ENCODE data around the gene OGFRL1.

OGFRL1 gene

DNA sequence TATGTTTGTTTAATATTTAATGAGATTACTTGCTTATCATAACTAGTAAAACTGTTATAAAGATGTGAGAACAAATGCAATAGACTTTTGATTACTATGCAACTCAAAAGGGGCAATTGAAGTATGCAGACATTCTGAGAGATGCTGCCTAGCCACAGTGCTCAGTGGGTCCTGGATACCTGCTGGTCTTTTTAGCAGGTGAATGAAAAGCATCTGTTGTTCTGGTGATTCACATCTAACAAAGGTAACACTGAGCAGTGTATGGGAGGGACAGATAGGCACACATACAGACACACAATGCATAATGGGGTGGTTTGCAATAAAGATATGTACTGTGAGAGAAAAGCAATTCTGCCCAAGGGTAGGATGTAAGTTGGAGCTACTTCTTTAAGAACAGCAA, 46.9 kb downstream of the OGFRL1 start:
- Histone ChIP-seq H3K27ac (ENCODE audit: low read depth, low read length) (no peak overlapping the region), H3K9me2 (replicated peaks; ENCODE audit: control insufficient read depth, low read length) (no peaks in the 10 kb centered on the region), H3K79me2 (ENCODE audit: control insufficient read depth, low read length) (no peaks in the 10 kb centered on the region), H3K9me3 (ENCODE audit: control insufficient read depth, insufficient read depth, low read length) (no peaks in the 10 kb centered on the region), H3K4me3 (ENCODE audit: low read length) (no peak overlapping the region), H3K4me2 (ENCODE audit: low read length) (no peak overlapping the region), H3K27me3 (ENCODE audit: control insufficient read depth, low read length) (peaks cover 3% of the 10 kb centered on the region), H3F3A (ENCODE audit: control insufficient read depth, insufficient read depth) (no peaks in the 10 kb centered on the region), H3K36me3 (ENCODE audit: control insufficient read depth, low read length) (no peaks in the 10 kb centered on the region), H3K4me1 (ENCODE audit: control insufficient read depth, low read length) (no peaks in the 10 kb centered on the region), H4K20me1 (ENCODE audit: control insufficient read depth, insufficient read depth, low read depth, low read length) (no peaks in the 10 kb centered on the region)
- TF ChIP-seq, protein P1, sequence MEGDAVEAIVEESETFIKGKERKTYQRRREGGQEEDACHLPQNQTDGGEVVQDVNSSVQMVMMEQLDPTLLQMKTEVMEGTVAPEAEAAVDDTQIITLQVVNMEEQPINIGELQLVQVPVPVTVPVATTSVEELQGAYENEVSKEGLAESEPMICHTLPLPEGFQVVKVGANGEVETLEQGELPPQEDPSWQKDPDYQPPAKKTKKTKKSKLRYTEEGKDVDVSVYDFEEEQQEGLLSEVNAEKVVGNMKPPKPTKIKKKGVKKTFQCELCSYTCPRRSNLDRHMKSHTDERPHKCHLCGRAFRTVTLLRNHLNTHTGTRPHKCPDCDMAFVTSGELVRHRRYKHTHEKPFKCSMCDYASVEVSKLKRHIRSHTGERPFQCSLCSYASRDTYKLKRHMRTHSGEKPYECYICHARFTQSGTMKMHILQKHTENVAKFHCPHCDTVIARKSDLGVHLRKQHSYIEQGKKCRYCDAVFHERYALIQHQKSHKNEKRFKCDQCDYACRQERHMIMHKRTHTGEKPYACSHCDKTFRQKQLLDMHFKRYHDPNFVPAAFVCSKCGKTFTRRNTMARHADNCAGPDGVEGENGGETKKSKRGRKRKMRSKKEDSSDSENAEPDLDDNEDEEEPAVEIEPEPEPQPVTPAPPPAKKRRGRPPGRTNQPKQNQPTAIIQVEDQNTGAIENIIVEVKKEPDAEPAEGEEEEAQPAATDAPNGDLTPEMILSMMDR (IDR thresholded peaks at IDR 0.05; ENCODE audit: low read depth, low read length, poor library complexity, severe bottlenecking) = no peak
- TF ChIP-seq EZH2phosphoT487 (IDR thresholded peaks at IDR 0.05; ENCODE audit: borderline replicate concordance, low read length) = no peak

DNA sequence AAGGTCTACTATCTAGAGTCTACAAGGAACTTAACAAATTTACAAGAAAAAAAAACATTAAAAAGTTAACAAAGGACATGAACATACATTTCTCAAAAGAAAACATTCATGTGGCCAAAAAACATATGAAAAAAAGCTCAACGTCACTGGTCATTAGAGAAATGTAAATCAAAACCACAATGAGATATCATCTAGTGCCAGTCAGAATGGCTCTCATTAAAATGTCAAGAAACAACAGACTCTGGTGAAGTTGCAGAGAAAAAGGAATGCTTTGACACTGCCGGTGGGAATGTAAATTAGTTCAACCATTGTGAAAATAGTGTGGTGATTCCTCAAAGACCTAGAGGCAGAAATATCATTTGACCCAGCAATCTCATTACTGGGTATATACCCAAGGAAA, 48.3 kb downstream of the OGFRL1 start:
- no peak for TF ChIP-seq EZH2phosphoT487 (IDR thresholded peaks at IDR 0.05; ENCODE audit: borderline replicate concordance, low read length)
- TF ChIP-seq, protein P1 (IDR thresholded peaks at IDR 0.05; ENCODE audit: low read depth, low read length, poor library complexity, severe bottlenecking) = no peak
- Histone ChIP-seq H4K20me1 (ENCODE audit: control insufficient read depth, insufficient read depth, low read depth, low read length) (no peaks in the 10 kb centered on the region), H3K27me3 (ENCODE audit: control insufficient read depth, low read length) (peaks cover 3% of the 10 kb centered on the region; the same call in 1 of the 2 replicates), H3F3A (ENCODE audit: control insufficient read depth, insufficient read depth) (no peaks in the 10 kb centered on the region), H3K4me3 (ENCODE audit: low read length) (no peak overlapping the region), H3K27ac (ENCODE audit: low read depth, low read length) (no peak overlapping the region), H3K9me3 (ENCODE audit: control insufficient read depth, insufficient read depth, low read length) (no peaks in the 10 kb centered on the region), H3K4me1 (ENCODE audit: control insufficient read depth, low read length) (no peaks in the 10 kb centered on the region), H3K36me3 (ENCODE audit: control insufficient read depth, low read length) (no peaks in the 10 kb centered on the region), H3K4me2 (ENCODE audit: low read length) (no peak overlapping the region), H3K9me2 (replicated peaks; ENCODE audit: control insufficient read depth, low read length) (no peaks in the 10 kb centered on the region), H3K79me2 (ENCODE audit: control insufficient read depth, low read length) (no peaks in the 10 kb centered on the region)

DNA sequence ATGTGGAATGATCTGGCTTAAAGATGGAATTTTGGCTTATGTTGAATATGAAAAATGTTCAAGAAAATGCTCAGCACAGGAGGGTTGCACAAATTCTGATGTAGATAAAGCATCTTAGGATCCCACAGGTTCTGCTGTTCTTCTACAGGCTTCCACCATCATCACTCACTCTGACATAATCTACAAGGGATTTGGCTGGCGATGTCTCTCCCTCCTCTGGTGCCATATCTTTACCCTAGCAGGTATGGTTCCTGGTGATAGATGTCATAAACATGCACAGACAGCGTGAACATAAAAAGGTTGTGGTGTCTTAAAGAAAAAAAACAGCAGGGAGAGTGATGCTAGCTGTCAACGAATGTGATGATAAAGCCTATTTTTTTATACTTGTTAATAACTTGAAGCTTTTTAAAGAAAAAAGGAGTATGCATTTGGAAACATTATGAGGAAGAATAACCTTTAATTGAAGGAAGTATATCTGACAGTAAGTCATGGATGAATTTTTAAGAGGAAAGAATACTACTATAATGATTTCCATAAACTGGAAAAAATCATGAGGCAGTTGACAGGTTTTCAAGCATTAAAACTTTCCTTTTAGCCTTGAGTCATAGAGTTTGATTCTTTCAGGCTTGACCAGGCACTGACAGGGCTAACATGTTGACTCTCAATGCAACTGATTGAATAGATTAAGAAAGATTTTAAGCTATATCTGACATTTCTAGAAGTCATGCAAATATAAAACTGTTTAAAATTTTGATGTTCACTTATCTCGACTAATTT, 50.1 kb downstream of the OGFRL1 start:
- H3K27ac ChIP-seq (ENCODE audit: low read depth, low read length) = no peak overlapping the region
- H3K27me3 ChIP-seq (ENCODE audit: control insufficient read depth, low read length) = peaks cover 3% of the 10 kb centered on the region; the same call in 1 of the 2 replicates
- no peaks in the 10 kb centered on the region for H3K4me1 ChIP-seq (ENCODE audit: control insufficient read depth, low read length)
- H3K4me2 ChIP-seq (ENCODE audit: low read length) = no peak overlapping the region
- H3K9me3 ChIP-seq (ENCODE audit: control insufficient read depth, insufficient read depth, low read length) = no peaks in the 10 kb centered on the region
- no peak overlapping the region for H3K4me3 ChIP-seq (ENCODE audit: low read length)
- TF ChIP-seq, protein P1 (IDR thresholded peaks at IDR 0.05; ENCODE audit: low read depth, low read length, poor library complexity, severe bottlenecking) = no peak
- no peak for TF ChIP-seq EZH2phosphoT487 (IDR thresholded peaks at IDR 0.05; ENCODE audit: borderline replicate concordance, low read length)
- H4K20me1 ChIP-seq (ENCODE audit: control insufficient read depth, insufficient read depth, low read depth, low read length) = no peaks in the 10 kb centered on the region
- no peaks in the 10 kb centered on the region for H3K79me2 ChIP-seq (ENCODE audit: control insufficient read depth, low read length)
- no peaks in the 10 kb centered on the region for H3F3A ChIP-seq (ENCODE audit: control insufficient read depth, insufficient read depth)
- no peaks in the 10 kb centered on the region for H3K36me3 ChIP-seq (ENCODE audit: control insufficient read depth, low read length)
- H3K9me2 ChIP-seq (replicated peaks; ENCODE audit: control insufficient read depth, low read length) = no peaks in the 10 kb centered on the region
